Neural cell (in vitro differentiated cells): ENCODE measurements around the gene HBA2.
"Not testable (repeated sequence)": the region's sequence is repeated elsewhere in the genome, so short reads cannot be mapped to it uniquely, and the experiment has no call there.

Experiments
- CTCF ChIP-seq: fragments of 450-650 bp; IDR thresholded peaks from 2 replicates; pipeline ENCODE4 v1.5.1; 2014; ENCODE audit warnings: antibody characterized with exemption, mild to moderate bottlenecking, moderate library complexity; ENCODE audit not compliant: poor library complexity, severe bottlenecking
- EP300 ChIP-seq: fragments of 450-650 bp; conservative IDR thresholded peaks from 2 replicates; pipeline ENCODE4 v1.6.1; 2014; ENCODE audit warnings: antibody characterized with exemption, mild to moderate bottlenecking, moderate library complexity; ENCODE audit not compliant: poor library complexity, severe bottlenecking
- EZH2 ChIP-seq: fragments of 200-600, 300-800 bp; shearing (Covaris generic), sonication (generic); IDR thresholded peaks from 2 replicates; pipeline ENCODE4 v1.6.1; 2014; ENCODE audit warnings: antibody characterized with exemption, low read length, borderline replicate concordance, mild to moderate bottlenecking; ENCODE audit not compliant: insufficient read depth, poor library complexity, severe bottlenecking
- RAD21 ChIP-seq: fragments of 450-650 bp; conservative IDR thresholded peaks from 2 replicates; pipeline ENCODE4 v1.6.1; 2014; ENCODE audit warnings: antibody characterized with exemption, mild to moderate bottlenecking, moderate library complexity
- REST ChIP-seq: IDR thresholded peaks from 2 replicates; pipeline ENCODE4 v1.6.1; 2012; ENCODE audit warnings: borderline replicate concordance
- SMC3 ChIP-seq: fragments of 450-650 bp; conservative IDR thresholded peaks from 2 replicates; pipeline ENCODE4 v1.6.1; 2014; ENCODE audit warnings: antibody characterized with exemption, mild to moderate bottlenecking, moderate library complexity; ENCODE audit not compliant: poor library complexity

- TF ChIP-seq SMC3, CTCF, EP300, EZH2, REST, RAD21: not testable (repeated sequence)
These were observed 19.6 kb upstream of the HBA2 start for GRCh38 chr16:153129-153521.
